OCI-LY1 (cell line): ENCODE results near the gene PAK5.

ENCODE experiments used
- CTCF ChIP-seq: fragments of 200-600 bp; sonication (generic), shearing (Covaris generic); IDR thresholded peaks from 2 replicates; pipeline ENCODE4 v1.5.1; 2017; ENCODE audit warnings: mild to moderate bottlenecking, antibody characterized with exemption, low read length, moderate library complexity, mixed read lengths
- EZH2 ChIP-seq: fragments of 200-600 bp; sonication (generic), shearing (Covaris generic); IDR thresholded peaks from 2 replicates; pipeline ENCODE4 v1.8.0; 2017; ENCODE audit warnings: borderline replicate concordance, mixed run types, mild to moderate bottlenecking, antibody characterized with exemption, low read length, moderate library complexity, mixed read lengths

- no peak for TF ChIP-seq CTCF
- no peak for TF ChIP-seq EZH2
Observed at GRCh38 chr20:9613871-9614270, 225.0 kb downstream of the PAK5 start.
